GM18502 (cell line): ENCODE data around the gene FST.

Experiments used
- ATAC-seq: cut with Tn5 transposase; IDR thresholded peaks from one replicate; pipeline ENCODE4 v1.9.1; 2021; ENCODE audit warnings: mild to moderate bottlenecking; ENCODE audit not compliant: unreplicated experiment, poor library complexity

FST gene

DNA sequence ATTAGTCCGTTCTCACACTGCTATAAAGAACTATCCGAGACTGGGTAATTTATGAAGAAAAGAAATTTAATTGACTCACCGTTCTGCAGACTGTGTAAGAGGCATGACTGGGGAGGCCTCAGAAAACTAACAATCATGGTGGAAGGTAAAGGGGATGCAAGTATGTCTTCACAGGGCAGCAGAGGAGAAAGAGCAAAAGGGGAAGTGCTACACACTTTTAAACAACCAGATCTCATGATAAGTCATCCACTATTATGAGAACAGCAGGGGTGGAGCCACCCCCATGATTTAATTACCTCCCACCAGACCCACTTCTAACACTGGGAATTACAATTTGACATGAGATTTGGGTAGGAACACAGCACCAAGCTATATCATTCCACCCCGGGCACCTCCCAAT is 26.6 kb downstream of the FST start:
- no peak for ATAC-seq

DNA sequence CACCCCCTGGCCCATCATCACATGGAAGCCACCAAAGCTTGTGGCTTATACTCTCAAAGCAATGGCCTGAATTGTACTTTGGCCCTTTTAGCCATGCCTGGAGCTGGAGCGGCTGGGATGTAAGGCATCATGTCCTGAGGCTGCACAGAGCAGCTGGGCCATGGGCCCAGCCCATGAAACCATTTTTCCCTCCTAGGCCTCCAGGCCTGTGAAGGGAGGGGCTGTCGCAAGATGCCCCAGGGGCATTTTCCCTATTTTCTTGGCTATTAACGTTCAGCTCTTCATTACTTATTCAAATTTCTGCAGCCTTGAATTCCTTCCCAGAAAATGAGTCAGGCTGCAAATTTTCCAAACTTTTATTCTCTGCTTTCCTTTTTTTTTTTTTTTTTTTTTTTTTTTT is 27.7 kb downstream of the FST start:
- ATAC-seq: no peak

DNA sequence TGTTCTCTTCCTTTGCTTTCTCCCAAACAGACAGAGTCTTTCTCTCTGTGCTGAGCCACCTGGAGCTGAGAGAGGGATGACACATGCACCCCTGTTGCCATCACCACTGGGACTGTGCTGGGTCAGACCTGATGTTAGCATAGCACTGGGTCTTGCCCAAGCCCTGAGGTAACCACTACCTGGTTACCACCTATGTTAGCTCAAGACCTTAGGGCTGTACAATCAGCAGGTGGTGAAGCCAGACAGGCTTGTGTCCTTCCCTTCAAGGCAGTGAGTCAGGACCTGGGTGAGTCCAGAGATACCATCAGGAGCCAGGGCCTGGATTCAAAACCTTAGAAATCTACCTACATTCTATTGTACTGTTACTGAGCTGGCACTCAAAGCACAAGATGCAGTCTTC is 32.1 kb downstream of the FST start:
- ATAC-seq: no peak

DNA sequence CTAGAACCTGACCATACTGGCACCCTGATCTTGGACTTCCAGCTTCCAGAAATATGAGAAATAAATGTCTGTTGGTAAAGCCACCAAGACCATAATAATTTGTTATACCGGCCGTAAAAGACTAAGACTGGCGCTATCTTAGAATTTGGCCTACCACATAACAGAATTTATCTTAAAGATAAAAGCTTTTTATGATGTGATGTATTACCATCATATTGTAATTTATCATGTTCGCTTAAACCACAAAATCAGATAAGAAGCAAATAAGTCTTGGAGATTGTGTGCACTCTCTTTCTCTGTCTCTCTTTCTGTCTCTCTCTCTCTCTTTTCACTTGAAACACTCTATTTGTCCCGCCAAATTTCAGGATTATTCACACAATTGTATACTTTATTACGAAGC is 35.6 kb downstream of the FST start:
- ATAC-seq: no peak

DNA sequence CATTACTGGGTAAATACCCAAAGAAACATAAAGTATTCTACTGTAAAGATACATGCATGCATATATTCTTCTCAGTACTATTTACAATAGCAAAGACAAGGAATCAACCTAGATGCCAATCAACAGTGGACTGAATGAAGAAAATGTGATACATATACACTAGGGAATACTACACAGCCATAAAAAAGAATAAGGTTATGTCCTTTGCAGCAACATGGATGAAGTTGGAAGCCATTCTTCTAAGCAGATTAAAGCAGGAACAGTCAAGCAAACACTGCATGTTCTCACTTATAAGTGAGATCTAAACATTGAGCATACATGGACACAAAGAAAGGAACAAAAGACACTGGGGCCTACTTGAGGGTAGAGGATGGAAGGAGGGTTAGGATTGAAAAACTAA is 40.4 kb downstream of the FST start:
- no peak for ATAC-seq
